Lower leg skin (tissue), 3 donors: ENCODE results near the gene GPR89A.
"Not testable (repeated sequence)": the region's sequence is repeated elsewhere in the genome, so short reads cannot be mapped to it uniquely, and the experiment has no call there.

Experiments
- POLR2A ChIP-seq, 2 donors: fragments of 450-650 bp; IDR thresholded peaks; one replicate each; pipeline ENCODE4 v1.6.1; 2016 to 2017; ENCODE audit warnings: antibody characterized with exemption in 2 of 2, mild to moderate bottlenecking in 1 of 2, moderate library complexity in 1 of 2
- TF ChIP-seq, protein P1 (sequence below), 3 donors: fragments of 450-650 bp; IDR thresholded peaks; one replicate each; pipeline ENCODE4 v1.5.1; 2016; ENCODE audit warnings: antibody characterized with exemption in 3 of 3, mild to moderate bottlenecking in 3 of 3, moderate library complexity in 2 of 3

GRCh38 chr1:145643990-145644389 is 36.2 kb downstream of the GPR89A start:
- TF ChIP-seq, protein P1, sequence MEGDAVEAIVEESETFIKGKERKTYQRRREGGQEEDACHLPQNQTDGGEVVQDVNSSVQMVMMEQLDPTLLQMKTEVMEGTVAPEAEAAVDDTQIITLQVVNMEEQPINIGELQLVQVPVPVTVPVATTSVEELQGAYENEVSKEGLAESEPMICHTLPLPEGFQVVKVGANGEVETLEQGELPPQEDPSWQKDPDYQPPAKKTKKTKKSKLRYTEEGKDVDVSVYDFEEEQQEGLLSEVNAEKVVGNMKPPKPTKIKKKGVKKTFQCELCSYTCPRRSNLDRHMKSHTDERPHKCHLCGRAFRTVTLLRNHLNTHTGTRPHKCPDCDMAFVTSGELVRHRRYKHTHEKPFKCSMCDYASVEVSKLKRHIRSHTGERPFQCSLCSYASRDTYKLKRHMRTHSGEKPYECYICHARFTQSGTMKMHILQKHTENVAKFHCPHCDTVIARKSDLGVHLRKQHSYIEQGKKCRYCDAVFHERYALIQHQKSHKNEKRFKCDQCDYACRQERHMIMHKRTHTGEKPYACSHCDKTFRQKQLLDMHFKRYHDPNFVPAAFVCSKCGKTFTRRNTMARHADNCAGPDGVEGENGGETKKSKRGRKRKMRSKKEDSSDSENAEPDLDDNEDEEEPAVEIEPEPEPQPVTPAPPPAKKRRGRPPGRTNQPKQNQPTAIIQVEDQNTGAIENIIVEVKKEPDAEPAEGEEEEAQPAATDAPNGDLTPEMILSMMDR (IDR thresholded peaks at IDR 0.05), result not testable (repeated sequence)
- not testable (repeated sequence) for TF ChIP-seq POLR2A (IDR thresholded peaks at IDR 0.05)
